Renal cortex interstitium (tissue), 11 donors: Measurements from ENCODE around the gene LRFN4. TPM values are rescaled to one million over a fixed set of nuclear protein-coding genes. Genes with fewer than 3 reads are reported as not detected.

Source experiments
- DNase-seq, 11 donors: peaks; one replicate each; pipeline ENCODE4 v3.0.0-alpha.2; 2013; ENCODE audit warnings: low read depth in 9 of 11, low spot score in 4 of 11; ENCODE audit errors: extremely low read depth in 1 of 11
- polyA plus RNA-seq, 3 donors: library from polyadenylated mRNA; unstranded; fragments of 120-200 nt; gene quantifications; one replicate each; pipeline ENCODE4 v1.2.1, GENCODE V29; 2013; ENCODE audit not compliant: insufficient read length in 3 of 3

The LRFN4 gene
- polyA plus RNA-seq, 3 donors: 10.2 to 27.3 (median 23.3) TPM

DNA sequence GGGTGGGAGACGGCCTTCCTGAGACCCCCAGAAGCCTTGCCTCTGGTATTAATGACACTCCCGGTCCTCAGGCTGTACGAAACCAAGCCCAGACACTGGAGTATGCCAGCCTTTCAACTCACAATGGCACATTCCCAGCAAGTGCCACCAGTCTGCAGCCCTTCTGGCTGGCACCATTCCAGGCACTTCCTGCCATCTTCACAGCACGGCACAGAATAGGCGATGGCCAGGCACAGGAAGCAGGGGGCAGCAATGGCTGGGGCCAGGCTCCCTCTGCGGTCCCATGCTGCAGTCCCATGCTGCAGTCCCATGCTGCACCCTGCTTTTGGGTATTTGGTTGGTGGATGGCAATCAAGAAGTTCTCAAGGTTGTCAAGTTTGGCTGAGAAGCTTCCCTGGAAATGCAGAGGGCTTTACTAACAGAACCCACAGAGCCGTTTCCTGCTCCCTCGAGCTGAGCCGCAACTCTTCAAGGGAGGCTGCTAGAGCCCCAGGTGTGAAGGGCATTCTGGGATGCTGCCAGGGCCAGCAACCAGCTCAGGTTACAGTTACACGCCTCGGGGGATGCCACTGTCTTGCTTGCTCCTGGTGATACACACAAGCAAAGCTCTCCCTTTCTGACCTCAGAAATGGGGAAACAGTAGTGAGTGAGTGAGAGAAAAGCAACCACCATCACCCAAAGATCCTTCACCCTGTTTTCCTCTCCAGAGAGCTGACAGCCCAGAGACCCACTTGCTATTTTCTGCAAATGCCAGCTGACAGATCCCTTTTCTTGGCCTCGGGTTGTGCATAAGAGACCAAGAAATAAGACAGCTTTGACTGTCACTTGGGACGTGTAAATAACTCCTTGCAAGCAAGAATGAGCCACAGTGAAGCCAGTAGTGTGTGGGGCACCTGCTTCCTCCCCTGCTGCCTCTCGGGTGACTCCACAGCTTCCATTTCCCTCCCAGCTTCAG lies 23.9 kb downstream of the LRFN4 start:
- DNase-seq: peak in 1 of 11 donors; percentile 66

DNA sequence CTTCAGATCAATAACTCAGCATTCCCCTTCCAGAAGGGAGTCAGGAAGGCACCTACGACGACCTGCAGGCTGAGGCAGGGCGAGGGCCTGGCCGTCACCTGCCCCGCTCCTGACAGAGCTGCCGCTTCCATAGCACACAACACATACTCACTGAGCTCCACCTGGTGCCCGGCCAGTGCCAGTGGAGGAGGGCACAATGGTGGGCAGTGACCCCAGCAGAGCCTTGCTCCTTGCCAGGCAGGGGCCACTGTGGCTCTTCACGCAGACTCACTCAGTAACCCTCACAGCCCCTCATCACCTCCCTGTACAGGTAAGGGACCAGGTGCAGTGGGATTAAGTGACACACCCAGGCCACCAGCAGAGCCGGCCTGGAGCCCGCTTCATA lies 24.6 kb downstream of the LRFN4 start:
- no peak for DNase-seq

DNA sequence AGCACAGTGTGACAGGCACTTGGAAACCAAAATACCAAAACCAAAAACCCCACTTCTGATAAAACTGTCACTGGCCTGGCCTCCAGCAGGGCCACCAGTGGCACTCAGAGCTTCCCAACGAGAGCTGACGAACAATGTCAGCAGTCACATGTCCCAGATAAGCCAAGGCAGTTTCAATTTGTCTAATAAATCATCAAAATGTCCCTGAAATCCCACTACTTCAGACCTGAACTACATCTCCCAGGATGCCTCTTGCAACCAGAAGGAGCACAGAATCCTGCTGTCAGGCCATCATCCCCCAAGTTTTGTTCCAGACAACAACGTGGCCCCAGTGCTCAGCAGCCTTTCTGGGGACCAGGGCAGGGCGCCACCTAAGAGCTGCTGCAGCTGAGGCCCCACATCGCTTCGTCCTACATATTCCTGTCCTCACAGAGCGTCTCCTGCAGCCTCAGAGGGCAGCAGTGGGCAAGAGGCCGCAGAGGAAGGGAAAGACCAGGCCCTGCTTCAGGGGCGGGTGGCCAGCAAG lies 25.1 kb downstream of the LRFN4 start:
- DNase-seq: no peak

DNA sequence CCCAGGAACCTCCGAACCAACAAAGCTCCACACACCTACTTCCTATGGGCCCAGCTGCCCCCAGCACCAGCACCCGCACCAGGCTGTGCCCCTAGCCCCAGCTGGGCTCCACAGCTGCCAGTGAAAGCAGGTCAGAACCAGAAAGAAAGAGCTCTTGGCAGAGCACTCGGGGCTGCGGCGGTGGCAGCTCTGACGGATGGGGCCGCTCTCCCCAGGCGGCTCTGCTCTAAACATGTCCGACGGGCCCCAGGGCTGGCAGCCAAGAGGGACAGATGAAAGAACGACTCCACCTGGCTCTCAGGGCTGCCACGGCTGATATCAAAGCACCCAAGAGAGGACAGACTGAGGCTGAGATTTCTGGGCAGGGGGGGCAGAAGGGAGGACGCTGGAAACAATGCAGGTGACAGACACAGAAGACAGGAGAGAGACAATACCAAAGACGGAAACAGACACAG lies 25.7 kb downstream of the LRFN4 start:
- no peak for DNase-seq

DNA sequence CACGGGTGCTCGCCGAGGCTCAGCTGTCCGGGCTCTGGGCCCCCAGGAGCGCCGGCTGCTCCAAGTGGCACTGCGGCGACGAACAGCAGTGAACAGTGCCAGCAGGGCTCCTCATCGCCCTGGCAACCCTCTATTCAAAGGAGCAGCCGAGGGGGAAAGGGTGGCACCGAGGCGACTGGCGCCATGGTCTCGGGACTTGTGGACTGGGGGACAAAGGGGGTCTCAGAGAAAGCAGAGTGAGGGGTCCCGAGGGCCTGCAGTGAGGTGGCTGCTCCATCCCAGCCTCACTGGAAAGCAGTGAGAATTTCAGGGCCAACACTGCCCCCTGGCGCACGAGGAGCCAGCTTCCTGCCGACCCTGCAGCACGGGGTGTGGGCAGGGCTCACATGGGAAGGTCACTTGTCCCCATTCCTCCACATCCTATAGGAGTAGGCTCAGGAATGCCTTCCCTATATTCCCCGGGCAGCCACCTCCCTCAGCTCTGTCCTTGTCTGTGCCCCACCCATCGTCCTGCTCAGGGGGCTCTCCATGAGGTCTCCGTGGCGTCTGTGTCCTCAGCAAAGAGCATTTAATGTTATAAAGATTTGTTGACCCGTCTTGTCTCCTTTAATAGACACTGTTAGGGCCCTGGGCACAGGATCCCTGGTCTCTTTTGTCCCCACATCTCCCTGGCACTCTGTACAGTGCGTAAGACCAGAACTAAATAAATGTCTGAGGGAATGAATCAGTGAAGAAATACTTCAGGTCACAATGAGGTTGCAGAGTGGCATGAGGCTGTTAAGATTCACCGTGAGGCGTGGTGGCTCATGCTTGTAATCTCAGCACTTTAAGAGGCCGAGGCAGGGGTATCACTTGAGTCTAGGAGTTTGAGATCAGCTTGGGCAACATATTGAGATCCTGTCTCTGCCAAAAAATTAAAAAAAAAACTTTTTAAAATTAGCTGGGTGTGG lies 26.4 kb downstream of the LRFN4 start:
- no peak for DNase-seq

DNA sequence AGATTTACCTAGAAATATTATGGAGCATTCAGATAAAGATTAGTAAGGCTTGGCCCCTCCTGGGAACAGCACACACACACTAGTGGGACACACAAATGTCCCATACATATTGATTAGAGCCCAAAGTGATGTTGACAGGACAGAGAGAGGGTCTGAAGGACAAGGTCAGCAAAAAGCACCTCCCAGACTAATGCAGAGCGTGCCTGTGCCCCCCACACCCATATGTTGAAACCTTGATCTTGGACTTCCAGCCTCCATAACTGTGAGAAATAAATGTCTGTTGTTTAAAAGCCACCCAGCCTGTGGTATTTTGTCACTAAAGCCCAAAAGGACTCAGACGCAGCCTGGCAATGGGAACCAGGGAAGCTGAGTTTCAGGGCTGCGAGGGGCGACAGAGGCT lies 27.6 kb downstream of the LRFN4 start:
- no peak for DNase-seq

DNA sequence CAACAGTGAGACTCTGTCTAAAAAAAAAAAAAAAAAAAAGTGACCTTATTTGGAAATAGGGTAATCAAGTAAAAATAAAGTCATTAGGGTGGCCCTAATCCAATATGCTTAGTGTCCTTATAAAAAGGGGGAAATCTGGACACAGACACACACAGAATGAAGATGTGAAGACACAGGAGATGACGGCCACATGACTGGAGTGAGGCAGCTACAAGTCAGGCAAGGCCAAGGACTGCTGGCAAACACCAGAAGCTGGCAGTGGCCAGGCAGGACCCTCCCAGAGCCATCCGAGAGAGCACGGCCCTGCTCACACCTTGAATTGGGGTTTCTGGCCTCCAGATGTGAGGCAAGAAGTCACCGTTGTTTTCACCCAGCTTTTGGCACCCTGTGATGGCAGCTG lies 28.6 kb downstream of the LRFN4 start:
- DNase-seq: no peak

DNA sequence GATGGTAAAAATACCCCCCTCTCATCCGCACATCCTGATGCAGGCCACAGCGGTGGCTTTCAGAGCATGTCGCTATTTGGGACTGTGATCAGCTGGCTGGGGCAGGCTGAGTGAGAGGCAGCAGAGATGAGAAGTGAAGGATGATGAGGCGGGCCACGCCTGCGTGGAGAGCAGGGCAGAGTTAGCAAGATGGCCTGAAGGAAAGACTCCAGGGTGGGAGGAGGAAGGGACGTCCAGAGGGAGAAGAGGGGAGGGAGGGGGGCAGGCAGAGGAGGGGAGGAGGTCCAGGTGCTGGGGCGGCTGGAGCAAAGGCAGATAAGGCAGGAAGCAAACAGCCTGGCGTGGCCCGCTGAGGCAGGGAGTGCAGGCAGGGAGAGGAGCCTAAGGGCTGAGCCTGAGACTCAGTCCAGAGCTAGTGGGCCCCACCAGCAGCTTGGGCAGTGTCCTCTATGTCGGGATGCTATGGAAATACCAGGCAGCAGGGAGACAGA lies 29.1 kb downstream of the LRFN4 start:
- DNase-seq: no peak

DNA sequence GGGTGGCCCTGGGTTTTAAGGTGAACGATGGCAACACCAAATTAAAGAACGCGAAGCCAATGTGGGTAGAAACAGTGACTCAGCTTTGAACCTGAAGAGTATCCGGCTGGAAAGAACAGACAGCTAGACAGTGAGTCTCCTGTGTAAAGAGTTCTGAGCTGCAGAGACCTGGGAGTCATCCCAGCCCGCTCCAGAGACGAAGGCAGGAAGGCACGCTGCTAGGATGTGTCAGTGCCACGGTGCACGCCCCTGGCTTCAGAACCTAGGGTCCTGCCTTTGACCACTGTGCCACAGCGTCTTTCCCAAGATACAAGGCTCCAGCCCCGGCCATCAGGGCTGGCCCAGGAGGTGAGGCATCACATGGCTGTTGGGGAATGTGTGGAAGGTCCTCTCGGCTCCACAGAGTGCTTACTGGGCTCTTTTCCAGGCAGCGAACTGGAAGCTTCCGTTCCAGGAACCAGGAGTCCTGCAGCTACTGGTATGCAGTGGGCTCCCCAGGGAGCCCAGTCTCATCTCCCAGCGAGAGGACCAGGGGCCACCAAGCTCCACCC lies 29.9 kb downstream of the LRFN4 start:
- DNase-seq: no peak

DNA sequence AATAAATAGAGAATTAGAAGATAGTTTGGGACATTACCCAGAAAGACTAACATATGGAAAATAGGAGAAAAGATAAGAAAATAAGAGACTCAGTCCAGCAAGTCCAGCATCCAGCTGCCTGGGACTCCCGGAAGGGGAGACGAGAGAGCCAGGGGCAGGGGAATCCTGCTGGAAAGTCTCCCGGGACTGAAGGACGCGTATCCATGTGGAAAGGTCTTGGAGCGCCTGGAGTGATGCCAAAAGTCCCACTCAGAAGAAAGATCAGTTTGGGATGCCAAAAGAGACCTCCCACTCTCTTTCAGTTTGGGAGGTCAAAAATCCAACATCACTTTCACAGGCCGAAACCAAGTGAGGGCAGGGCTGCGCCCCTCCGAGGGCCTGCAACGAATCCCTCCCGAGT lies 30.7 kb downstream of the LRFN4 start:
- DNase-seq: no peak

DNA sequence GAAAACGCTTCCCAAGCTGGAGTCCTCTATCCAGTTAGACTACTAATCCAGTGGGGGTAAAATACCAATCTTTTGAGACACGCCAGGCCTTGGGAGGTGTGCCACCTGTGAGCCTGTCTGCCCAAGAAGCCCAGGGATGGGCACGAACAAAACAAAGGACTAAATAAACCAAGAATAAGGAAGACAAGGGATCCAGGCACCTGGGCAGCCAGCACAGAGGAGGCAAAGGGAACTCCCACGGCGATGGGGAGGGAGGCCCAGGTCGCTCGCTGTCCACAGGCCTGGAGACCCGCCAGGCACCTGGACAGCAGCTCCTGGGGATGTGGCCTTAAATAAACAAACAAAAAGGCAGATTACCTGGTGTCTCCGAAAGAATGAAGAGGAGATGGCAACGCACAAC lies 31.4 kb downstream of the LRFN4 start:
- no peak for DNase-seq

DNA sequence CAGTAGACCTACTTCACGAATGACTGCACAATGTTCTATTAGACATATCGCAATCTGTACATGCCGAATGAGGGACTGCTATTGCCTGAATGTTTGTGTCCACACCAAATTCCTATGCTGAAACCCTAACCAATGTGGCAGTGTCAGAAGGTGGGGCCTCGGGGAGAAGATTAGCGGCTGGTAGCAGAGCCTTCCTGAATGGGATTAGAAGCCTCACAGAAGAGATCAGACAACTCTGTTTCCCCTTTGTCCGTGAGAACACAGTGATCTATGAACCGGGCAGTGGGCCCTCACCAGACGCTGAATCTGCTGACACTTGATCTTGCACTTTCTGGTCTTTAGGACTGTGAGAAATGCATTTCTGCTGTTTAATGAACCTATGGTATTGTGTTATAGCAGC lies 33.1 kb downstream of the LRFN4 start:
- no peak for DNase-seq

DNA sequence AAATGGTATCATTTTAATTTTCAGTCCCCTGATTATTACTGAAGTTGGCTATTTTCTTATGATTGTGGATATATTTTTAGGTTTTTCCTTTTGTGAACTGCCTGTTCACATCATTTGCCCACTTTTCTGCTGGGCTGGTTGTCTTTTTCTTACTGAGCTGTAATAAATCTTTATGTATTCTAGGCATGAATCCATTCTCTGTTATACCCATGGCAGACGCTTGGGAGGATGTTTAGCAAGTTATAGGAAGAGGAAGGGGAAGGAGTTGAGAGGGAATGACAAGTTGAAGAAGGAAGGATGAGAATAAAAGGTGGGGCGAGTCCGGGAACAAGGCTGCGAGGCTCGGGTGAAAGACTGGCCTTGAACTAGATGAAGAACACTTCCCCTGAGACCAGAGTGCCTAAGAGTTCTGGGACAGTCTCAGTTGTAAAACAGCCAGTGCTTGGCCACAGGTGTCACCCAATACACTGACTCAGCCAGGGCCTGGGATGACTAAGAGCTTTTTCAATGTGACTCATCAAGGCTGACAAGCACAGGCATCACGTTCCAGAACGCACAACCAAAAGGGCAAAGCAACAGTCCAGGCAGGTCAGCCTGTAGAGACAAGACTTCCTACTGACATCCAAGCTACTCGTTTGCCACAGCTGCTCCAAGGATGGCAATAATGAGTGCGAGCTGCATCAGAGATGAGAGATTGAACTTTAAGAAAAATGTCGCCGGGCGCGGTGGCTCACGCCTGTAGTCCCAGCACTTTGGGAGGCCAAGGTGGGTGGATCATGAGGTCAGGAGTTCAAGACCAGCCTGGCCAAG lies 35.2 kb downstream of the LRFN4 start:
- no peak for DNase-seq

DNA sequence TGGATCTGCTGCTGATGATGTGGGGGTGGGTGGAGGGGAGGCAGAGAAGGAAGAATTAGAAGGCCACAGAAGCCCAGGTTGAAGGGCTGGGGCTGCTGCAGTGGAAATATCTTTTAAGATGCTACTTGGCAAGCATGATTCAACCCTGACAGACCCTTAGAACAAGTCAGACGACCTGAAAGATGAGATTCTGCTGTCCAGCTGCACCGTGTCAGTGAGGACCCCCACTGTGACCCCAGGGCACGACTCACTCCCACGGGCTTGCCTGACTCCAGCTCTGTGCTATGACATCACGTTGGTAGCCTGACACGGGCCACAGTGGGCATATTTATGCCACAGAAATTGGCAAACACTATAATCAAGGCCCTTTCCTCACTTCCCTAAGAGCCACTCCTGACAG lies 36.0 kb downstream of the LRFN4 start:
- no peak for DNase-seq

DNA sequence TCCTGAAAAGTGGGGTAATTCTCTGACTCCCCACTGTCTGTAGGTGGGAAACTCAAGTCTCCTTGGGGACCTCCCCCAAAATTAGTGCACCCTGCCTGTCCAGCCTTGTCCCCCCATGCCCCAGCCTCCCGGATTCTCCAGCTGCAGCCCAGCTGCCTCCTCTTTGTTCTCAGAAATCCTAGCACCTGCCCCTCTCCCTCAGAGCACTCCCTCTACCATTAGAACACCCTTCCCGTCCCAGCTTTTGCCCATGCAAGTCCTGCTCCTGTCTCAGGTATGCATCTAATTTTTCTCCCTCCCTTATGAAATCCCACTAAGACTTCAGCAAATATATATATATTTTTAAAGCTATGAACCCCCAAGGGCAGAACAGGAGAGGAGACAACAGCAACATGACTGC lies 37.3 kb downstream of the LRFN4 start:
- DNase-seq: no peak

DNA sequence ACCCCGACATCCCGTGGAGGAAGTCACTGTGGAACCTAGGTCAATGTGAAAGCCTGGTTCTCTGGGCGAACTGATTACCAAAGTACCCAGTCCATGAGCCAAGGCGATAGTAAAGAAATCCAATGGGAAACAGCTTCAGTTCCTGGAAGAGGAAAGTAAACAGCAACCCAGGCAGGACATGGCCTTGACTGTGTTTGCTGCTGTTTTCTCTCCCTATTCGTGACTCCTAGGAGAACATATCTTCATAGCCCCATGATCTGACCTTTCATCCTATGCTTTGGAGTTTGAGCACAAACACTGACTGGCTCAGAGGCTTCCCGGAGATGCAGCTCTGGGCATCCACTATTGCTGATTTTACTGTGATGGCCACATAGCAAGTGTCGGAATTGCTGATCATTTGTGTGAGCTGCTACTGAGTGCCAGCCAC lies 45.1 kb downstream of the LRFN4 start:
- no peak for DNase-seq

DNA sequence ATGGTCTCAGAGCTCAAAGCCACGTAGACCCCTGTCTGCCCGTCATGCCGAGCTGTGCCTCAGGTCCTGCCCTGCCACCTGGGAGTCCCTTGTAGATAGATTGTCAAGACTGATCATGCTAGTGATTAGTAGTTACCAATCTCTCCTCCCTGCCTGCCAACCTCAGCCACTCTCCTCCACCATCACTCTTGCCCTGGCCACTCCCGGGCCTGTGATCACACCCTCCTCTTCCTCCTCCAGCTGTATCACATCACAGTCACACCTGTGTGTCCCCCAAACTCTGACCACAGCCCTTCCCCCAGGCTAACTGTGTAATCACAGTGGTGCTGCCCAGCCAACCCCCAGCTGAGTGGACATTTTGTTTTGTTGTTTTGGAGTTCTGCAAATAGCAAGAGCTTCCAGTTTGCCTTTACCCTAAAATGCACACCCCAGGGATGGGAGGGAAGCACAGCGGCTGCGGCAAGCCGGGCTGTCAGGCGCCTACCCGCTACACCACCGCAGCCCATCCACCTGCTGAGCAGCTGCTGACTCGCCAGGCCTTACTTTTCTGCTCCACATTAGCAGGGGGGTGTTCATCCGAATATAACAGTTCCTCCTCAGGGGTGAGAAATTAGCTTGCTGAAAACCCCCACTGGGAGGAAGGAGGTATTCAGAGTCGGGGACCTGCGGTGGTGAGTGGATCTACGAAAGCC lies 45.8 kb downstream of the LRFN4 start:
- no peak for DNase-seq

DNA sequence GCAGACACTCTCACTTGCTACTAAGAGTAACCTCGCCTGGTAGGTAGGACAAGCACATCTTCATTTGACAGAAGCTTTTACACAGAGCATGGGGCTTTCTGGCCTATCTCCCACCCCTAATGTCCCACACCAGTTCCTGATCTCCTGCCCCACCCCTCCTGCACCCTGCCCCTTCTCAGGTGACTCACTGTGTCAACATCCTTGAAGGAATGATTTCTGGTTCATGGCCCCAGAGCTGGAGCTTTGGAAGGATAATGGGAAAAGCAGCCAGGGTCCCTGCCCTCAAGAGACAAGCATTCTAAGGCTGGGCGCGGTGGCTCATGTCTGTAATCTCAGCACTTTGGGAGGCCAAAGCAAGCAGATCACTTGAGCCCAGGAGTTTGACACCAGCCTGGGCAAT lies 47.2 kb downstream of the LRFN4 start:
- no peak for DNase-seq
